Stimulated activated CD8-positive, alpha-beta memory T cell treated with anti-CD3 and anti-CD28 coated beads, Interleukin-12 subunit alpha, Interleukin-12 subunit beta, amount 100 ng/mL, for 24 hours (primary cell): ENCODE data around the gene OR5B12.
"Not testable (repeated sequence)": the region's sequence is repeated elsewhere in the genome, so short reads cannot be mapped to it uniquely, and the experiment has no call there.

Experiments used
- DNase-seq: peaks from one replicate; pipeline ENCODE4 v3.0.0-alpha.2; 2020; ENCODE audit errors: extremely low read depth

Gene OR5B12

DNA sequence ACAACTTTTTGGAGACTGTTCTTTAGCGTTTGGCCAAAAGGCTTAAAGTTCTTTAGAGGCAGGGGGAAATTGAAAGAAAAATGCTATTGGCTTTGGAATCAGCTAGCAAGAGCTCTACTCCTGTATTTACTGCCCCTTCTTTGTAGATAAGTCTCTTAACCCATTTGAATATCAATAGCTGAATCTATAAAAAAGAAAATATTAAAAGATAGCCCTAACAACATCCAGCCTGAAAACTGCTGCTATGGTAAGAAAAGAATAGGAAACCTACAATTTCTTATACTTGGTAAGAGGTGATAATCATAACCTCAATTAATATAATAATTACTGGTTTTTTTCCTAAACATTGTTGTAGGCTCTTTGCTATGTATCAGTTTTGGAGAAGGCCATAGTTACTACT is at the start of gene OR5B12:
Gene OR5B12 (minus strand): TSS at position 101 of the 400 bp plus-strand sequence. CDS start 2,085 bp downstream, outside the sequence.
- no peak for DNase-seq

DNA sequence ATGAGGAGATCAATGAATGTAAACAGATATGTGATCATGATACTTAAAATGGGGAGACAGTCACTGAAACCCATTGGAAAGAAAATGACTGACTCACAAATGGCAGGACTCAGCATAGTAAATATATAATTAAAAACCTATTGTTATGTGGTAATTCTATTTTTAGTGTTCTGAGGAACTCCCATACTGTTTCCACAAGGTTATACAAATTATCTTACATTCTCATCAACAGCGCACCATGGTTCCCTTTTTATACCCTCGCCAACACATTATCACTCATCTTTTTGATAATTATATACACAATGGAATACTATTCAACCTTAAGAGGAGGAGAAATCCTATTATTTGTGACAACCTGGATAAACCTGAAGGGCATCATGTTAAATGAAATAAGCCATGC is 48.8 kb upstream of the OR5B12 start:
- DNase-seq: no peak

DNA sequence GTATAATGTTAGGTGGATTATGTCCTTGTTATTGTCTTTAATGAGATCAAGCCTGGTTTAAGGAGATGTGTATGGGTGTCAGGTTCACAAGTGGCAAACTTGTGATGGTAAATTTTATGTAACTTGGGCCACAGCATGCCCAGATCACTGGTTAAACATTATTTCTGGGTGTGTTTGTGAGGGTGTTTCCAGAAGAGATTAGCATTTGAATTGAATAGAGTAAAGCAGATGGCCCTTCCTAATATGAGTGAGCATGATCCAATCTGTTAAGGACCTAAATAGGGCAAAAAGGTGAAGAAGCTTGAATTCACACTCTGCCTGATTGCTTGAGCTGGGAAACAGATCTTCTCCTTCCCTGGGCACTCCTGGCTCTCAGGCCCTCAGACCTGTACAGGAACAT is 45.1 kb upstream of the OR5B12 start:
- no peak for DNase-seq

DNA sequence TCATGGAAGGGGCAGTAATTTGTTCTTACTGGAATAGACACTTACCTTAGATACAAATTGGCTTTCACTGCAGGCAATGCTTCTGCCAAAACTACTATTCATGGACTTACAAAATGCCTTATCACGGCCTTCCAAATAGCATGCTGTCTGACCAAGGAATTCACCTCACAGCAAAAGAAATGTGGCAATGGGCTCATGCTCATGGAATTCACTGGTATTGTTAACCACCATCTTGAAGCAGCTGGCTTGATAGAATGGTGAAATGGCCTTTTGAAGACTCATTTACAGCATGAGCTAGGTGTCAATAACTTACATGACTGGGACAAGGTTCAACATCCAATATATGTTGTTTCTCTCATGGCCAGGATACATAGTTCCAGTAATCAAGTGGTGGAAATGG is 43.9 kb upstream of the OR5B12 start:
- no peak for DNase-seq

DNA sequence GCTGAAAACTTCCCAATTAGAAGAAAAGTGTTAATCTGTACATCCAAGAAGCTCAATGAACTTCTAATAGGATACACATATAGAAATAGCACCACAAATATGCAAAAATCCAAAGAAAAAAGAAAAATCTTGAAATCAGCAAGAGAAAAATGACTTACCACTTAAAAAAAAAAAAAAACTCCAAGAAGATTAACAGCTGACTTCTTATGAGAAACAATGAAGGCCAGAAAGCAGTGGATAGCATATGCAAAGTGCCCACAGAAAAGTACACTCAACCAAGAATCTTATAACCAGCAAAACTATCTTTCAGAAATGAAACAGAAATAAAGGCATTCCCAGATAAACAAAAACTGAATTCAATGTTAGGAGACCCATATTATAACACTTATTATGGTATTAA is 29.9 kb upstream of the OR5B12 start:
- DNase-seq: no peak

DNA sequence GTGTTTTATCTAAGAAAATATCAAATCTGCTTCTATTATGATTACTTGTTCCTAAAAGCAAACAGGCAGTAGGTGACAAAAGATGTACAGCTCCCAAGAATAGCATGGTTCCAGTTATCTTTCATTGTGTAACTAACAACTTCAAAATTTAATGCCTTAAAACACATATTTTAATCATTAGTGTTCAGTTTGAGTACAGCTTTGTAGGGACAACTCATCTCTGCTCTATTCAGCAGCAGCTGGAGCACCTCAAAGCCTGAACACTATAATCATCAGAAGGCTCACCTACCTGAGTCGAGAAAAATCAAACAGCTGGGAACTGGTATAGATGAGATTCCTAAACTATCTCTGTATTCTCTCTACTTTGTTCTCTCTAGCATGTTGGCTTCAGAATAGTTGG is 24.3 kb upstream of the OR5B12 start:
- DNase-seq: no peak

DNA sequence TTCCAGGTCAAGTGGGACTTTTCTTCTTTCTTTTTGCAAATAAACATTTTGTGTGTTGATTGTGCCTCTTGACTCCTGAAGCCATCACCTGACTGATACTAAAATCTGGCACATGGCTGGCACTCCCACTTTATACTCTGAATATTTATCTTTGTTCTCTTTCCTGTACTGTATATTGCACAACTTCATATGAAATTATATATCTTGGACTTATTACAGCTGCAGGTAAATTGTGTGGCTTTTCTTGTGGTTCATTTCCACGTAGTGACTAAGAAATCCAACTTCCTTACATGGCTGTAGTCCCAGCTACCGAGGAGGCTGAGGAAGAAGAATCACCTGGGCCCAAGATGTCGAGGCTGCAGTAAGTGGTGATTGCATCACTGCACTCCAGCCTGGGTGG is 23.7 kb upstream of the OR5B12 start:
- DNase-seq: no peak

DNA sequence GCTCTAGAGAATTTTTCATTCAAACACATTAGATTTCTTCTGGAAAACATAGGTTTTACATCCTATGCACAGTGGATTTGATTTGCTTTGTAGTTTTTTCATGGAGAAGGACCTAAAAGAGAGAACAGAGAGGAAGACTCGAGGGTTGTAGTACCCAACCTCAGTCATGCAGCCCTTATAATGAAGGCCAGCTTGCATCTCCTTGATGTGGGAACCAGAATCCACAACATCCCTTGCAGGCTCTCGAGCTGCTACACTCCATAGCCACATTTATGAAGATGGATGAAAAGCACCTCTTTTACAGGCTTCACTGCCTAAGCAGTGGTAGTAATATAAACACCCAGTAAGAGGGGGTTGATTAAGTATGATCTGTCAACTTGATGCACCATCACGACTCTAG is 9.5 kb upstream of the OR5B12 start:
- DNase-seq: no peak

DNA sequence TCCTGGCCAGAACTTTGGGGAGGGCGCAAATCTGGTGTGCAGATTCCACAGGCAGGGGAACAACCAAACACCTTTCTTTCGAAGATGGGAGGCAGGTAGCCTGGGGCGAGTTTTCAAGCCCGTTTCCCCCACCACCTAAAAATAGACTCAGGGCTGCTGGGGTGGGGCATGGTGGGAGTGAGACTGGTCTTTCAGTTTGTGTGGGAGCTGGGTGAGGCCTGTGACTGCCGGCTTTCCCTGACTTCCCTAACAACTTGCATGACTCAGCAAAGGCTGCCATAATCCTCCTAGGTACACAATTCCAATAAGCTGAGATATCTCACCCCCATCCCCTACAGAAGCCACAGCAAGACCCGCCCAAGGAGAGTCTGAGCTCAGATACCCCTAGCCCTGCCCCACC is 4.3 kb upstream of the OR5B12 start:
- DNase-seq: no peak

DNA sequence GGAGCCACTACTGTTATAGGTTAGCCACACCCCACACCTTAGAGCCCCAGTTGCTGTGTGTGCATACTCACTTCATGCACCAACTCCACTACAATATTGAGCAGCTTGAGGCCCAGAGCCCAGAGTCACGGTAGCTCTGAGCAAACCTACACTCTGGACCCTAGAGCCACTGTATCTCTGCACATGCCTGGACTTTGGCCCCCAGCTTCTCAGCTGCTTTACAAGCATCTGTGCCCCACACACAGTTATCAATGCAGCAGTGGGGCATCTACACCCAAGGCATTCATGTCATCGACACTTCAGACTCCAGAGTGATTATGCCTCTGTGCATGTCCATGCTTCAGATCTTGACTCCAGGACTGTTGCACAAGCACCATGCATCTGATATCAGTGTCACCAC is 2.3 kb upstream of the OR5B12 start:
- no peak for DNase-seq

DNA sequence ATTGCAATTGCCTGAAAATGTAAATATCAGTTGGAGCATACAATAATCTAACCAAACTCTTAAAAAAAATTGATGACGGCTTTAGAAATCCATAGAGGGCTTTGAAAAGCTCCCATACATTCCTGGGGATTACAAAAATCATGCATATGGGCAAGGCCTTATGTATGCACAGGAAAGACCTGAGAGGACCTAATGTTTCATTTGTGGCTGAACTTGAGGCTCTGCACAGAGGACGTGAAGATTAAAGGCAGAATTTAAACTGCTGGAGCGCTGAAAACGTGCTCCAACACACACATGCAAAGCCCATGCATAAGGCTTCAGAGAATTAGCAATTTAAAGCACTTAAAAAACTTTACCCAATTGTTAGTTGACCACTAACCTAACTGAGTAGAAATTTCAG is 3.5 kb downstream of the OR5B12 start:
- DNase-seq: no peak

DNA sequence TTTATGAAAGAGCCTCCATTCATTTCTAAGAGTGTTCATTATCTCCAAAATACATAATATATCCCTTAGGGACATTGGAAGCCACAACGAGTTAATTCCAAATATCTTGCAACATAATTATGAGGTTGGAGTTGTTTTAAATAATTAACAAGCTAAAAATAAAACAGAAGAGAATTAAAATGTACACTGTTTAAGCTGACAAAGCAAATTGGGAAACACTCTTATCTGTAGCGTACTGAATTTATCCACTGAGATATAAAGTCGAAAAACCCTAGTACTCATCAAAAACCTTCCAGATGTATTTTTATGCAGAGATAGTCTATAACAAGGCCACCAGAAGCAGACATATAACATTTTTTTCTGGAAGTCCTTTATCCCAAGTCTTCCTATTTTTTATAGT is 7.8 kb downstream of the OR5B12 start:
- no peak for DNase-seq

DNA sequence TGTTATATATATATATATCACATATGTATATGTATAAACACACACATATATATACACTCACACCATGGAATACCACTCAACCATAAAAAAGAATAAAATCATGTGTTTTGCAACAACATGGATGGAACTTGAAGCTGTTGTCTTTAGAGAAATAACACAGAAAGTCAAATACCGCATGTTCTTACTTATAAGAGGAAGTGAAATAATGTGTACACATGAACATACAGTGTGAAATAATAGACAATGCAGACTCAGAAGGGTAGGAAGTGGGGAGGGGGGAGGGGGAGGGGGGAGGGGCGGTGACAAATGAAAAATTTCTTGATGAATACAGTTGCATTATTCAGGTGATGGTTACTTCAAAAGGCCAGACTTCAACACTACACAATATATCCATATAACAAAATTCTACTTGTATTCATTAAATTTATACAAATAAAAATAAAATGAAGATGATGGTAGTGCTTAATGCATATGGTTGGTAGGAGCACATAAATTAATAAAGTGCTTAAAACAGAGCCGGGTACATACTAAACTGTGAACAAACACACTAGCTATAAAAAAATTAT is 8.3 kb downstream of the OR5B12 start:
- DNase-seq: no peak

DNA sequence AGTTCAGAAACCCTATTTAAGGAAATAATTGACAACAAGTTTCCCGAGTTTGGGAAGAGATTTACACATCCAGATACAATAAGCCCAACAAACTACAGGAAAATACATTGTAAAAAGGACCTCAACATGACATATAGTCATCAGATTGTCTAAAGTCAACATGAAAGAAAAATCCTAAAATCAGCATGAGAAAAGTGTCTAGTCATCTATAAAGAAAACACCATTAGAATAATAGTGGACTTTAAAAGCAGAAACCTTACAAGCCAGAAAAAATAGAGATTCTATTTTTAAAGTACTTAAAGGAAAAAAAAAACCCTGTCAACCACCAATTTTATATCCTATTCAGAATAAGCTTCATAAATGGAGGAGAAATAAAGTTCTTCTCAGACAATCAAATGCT is 12.8 kb downstream of the OR5B12 start:
- no peak for DNase-seq

DNA sequence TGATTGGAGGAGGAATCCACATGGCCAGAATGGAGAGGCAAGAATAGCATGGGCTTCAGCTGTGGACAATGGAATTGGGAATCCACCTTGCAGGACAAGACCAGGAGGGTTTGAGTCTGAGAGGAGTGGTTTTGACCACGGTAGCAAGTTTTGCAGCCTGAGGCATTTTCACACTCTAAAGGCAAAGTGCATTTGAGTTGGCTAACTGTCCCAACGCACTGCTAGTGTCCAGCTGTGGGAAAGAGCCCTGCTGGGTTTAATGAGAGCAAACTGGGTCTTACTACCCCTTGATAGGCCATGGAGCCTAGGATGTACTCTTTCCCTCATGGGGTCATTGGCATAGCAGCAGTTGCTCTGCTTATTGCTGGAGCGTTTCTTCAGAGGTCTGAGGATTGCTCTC is 14.0 kb downstream of the OR5B12 start, which contains the start of gene OR5B2:
Gene OR5B2 (minus strand): TSS at position 101 of the 400 bp plus-strand sequence. CDS start 4,860 bp downstream, outside the sequence.
- no peak for DNase-seq

DNA sequence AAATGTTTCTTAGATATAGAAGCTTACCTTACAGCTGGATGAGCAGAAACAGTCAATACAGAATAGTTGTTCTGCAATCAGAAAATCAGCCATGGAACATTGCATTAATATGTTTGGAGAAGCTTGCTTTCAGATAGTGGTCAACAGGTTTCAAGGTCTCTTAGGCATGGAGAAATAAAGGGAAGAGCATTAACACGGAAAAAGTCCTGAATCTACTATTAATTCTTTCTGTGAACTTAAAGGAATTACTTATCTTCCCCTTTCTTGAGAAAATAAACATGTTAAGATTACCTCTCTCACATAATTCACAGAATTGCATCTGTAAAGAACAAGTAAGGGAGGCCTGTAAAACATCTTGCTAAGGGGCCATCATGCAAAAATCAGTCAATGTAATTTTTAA is 35.3 kb downstream of the OR5B12 start, which contains the start of gene OR5B3:
Gene OR5B3 (minus strand): TSS at position 101 of the 400 bp plus-strand sequence. CDS start 3,465 bp downstream, outside the sequence.
- no peak for DNase-seq

DNA sequence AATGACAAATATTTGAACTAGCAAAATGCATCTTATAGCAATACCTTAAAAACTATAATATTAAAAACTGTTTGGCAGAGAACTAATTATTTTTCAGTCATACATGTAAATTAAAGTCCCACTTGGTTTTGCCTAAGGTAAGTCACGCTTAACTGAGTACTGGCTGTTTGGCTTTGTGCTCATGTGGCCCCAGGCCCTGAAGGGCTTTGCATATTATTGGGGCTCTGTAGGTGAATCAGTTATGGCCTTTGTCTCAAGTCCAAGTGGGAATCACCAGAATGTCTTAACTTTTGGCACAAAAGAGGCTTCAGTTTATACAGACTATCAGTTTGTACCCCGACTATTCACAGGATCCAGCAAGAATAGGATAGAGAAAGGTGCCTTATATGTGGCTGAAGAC is 42.4 kb downstream of the OR5B12 start:
- DNase-seq: not testable (repeated sequence)

DNA sequence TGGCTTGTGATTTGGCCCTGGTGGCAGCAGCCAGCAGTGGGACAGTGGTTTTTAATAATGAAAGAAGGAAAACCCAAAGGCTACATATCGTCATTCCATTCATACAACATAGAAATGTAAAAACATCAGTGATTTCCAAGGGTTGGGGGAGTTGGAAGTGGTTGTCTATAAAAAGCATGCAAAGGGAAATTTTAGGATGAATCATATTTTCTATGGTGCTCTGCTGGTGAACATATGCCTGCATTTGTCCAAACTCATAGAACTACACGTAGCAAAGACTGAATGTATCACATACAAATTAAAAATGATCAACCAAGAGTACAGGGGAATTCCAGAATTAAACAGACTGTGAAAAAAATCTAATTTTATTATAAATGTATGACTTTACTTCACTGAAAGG is 46.5 kb downstream of the OR5B12 start:
- no peak for DNase-seq

DNA sequence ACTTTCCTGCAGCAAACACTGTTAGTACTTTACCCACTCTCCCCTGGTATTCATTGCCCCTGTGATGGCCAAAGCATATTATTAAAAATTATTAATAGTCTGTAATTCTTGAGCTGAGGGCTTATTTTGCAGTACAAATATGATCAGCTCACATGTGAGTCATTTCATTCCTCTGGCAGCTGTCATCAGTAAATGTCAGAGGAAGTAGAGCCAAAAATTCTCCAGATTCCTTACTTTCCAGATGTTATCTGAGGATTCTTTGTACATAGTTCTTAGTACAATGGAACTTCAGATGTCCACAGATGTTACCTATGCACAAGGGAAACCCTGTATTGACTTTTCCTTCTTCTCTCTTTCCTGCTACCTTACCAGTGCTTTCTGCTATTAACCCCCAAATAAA is 47.8 kb downstream of the OR5B12 start:
- DNase-seq: no peak

DNA sequence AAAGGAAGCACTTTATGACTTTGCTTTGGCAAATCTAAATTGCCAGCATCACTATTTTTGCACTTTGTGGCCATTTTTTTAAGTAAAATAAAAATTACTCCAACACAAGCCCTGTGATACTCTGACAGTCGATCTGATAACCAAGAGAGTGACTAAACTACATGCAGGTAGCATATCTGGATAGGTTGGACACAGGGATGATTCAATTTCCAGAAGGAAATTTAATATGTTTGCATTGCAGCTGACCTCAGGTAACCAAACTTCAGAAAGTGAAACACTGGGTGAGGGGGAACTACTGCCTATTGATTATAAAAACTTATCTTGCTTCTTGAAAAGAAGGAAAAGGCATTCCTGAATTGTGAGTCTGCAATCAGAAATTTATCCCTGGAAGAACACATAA is 49.3 kb downstream of the OR5B12 start:
- no peak for DNase-seq

DNA sequence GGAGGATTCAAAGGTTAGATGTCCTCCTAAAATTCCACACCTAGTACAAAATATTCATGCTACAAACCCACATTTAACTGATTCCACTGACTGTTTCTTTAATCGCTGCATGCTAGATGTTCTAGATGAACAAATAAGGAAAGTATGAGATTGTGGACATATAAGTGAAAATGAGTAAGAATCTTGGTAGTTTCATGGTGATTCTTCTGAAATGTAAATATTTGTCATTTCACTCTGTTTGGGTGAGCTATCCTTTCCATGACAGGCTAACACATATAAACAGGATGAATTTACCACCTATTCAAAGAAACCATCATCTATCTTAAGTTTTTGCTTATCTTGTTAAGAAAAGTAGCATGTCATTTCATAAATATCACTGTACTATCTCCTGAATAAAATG is 50.2 kb downstream of the OR5B12 start:
- no peak for DNase-seq

DNA sequence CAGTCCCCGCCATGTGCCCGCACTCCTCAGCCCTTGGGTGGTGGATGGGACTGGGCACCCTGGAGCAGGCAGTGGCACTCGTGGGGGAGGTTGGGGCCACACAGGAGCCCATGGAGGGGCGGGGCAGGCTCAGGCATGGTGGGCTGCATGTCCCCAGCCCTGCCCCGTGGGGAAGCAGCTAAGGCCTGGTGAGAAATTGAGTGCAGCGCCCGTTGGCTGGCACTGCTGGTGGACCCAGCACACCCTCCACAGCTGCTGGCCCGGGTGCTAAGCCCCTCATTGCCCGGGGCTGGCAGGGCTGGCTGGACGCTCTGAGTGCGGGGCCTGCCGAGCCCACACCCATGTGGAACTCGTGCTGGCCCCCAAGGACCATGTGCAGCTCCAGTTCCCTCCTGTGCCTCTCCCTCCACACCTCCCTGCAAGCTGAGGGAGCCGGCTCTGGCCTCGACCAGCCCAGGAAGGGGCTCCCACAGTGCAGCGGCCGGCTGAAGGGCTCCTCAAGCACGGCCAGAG is 51.4 kb downstream of the OR5B12 start:
- no peak for DNase-seq
